OCI-LY1 (cell line): ENCODE measurements around the gene ANKRD16.

ENCODE experiments used
- H2AFZ ChIP-seq: fragments of 200-600 bp; sonication (generic), shearing (Covaris generic); 2 replicates; pipeline ENCODE4 v1.6.0; 2014; ENCODE audit warnings: antibody characterized with exemption, mild to moderate bottlenecking, low read length
- H3F3A ChIP-seq: fragments of 200-600 bp; sonication (generic), shearing (Covaris generic); 2 replicates; pipeline ENCODE4 v1.6.0; 2014; ENCODE audit warnings: mild to moderate bottlenecking, antibody characterized with exemption, low read length, moderate library complexity; ENCODE audit not compliant: insufficient read depth
- H3K27ac ChIP-seq: fragments of 200-600 bp; sonication (generic); 2 replicates; pipeline ENCODE4 v1.5.1; 2014; ENCODE audit warnings: low read length, mixed run types, mild to moderate bottlenecking, low read depth; ENCODE audit not compliant: poor library complexity, severe bottlenecking
- H3K27me3 ChIP-seq: fragments of 200-600 bp; sonication (generic); 2 replicates; pipeline ENCODE4 v1.6.0; 2014; ENCODE audit warnings: antibody characterized with exemption, mild to moderate bottlenecking, low read length, moderate library complexity; ENCODE audit not compliant: insufficient read depth
- H3K36me3 ChIP-seq: fragments of 200-600 bp; sonication (generic); 2 replicates; pipeline ENCODE4 v1.6.1; 2014; ENCODE audit warnings: mild to moderate bottlenecking, antibody characterized with exemption, low read length, moderate library complexity, mixed read lengths; ENCODE audit not compliant: insufficient read depth
- H3K4me1 ChIP-seq: fragments of 200-600 bp; sonication (generic); 2 replicates; pipeline ENCODE4 v1.5.1; 2014; ENCODE audit warnings: mild to moderate bottlenecking, low read length, moderate library complexity; ENCODE audit not compliant: insufficient read depth, severe bottlenecking
- H3K4me2 ChIP-seq: fragments of 200-600 bp; sonication (generic), shearing (Covaris generic); 2 replicates; pipeline ENCODE4 v1.6.1; 2014; ENCODE audit warnings: low read length
- H3K4me3 ChIP-seq: fragments of 200-600 bp; sonication (generic); 2 replicates; pipeline ENCODE4 v1.5.1; 2014; ENCODE audit warnings: low read length, low read depth, mild to moderate bottlenecking, mixed read lengths; ENCODE audit not compliant: poor library complexity, severe bottlenecking
- H3K79me2 ChIP-seq: fragments of 200-600 bp; shearing (Covaris generic); 2 replicates; pipeline ENCODE4 v1.6.1; 2016; ENCODE audit warnings: mixed run types, low read length, mixed read lengths; ENCODE audit not compliant: insufficient read depth
- H3K9ac ChIP-seq: fragments of 200-600 bp; sonication (generic), shearing (Covaris generic); 2 replicates; pipeline ENCODE4 v1.6.1; 2014; ENCODE audit warnings: mild to moderate bottlenecking, low read length, mixed read lengths
- H3K9me2 ChIP-seq: fragments of 200-600 bp; sonication (generic), shearing (Covaris generic); 2 replicates; pipeline ENCODE4 v1.6.1; 2014; ENCODE audit warnings: low read depth, mild to moderate bottlenecking, low read length, mixed read lengths
- H3K9me3 ChIP-seq: fragments of 200-600 bp; shearing (Covaris generic); 2 replicates; pipeline ENCODE4 v1.6.1; 2014; ENCODE audit warnings: low read length, mixed read lengths
- H4K20me1 ChIP-seq: fragments of 200-600 bp; sonication (generic), shearing (Covaris generic); 2 replicates; pipeline ENCODE4 v1.6.0; 2016; ENCODE audit warnings: mild to moderate bottlenecking, low read length; ENCODE audit not compliant: insufficient read depth
- CTCF ChIP-seq: fragments of 200-600 bp; sonication (generic), shearing (Covaris generic); IDR thresholded peaks from 2 replicates; pipeline ENCODE4 v1.5.1; 2017; ENCODE audit warnings: mild to moderate bottlenecking, antibody characterized with exemption, low read length, moderate library complexity, mixed read lengths
- EZH2 ChIP-seq: fragments of 200-600 bp; sonication (generic), shearing (Covaris generic); IDR thresholded peaks from 2 replicates; pipeline ENCODE4 v1.8.0; 2017; ENCODE audit warnings: borderline replicate concordance, mixed run types, mild to moderate bottlenecking, antibody characterized with exemption, low read length, moderate library complexity, mixed read lengths

The ANKRD16 gene

GRCh38 chr10:5812283-5813090, 77.2 kb downstream of the ANKRD16 start:
- peaks cover 83% of the 10 kb centered on the region for H3K4me1 ChIP-seq
- no peaks in the 10 kb centered on the region for H3F3A ChIP-seq
- H2AFZ ChIP-seq: no peak overlapping the region
- H3K4me3 ChIP-seq: peak overlapping the region; percentile 99
- peaks cover 3% of the 10 kb centered on the region; the same call in 1 of the 2 replicates for H4K20me1 ChIP-seq
- peaks cover 20% of the 10 kb centered on the region; the same call in 1 of the 2 replicates for H3K36me3 ChIP-seq
- no peaks in the 10 kb centered on the region for H3K9me2 ChIP-seq
- H3K9me3 ChIP-seq: no peaks in the 10 kb centered on the region
- peak overlapping the region; percentile 82 for H3K27ac ChIP-seq
- H3K27me3 ChIP-seq: no peaks in the 10 kb centered on the region
- H3K9ac ChIP-seq: peak overlapping the region; percentile 100
- TF ChIP-seq CTCF: no peak
- no peak for TF ChIP-seq EZH2
- peak overlapping the region; percentile 99 for H3K4me2 ChIP-seq
- peaks cover 67% of the 10 kb centered on the region for H3K79me2 ChIP-seq
